ENCODE data around the gene ABCD4.
"Not testable (repeated sequence)": the region's sequence is repeated elsewhere in the genome, so short reads cannot be mapped to it uniquely, and the experiment has no call there.

The ABCD4 gene

DNA sequence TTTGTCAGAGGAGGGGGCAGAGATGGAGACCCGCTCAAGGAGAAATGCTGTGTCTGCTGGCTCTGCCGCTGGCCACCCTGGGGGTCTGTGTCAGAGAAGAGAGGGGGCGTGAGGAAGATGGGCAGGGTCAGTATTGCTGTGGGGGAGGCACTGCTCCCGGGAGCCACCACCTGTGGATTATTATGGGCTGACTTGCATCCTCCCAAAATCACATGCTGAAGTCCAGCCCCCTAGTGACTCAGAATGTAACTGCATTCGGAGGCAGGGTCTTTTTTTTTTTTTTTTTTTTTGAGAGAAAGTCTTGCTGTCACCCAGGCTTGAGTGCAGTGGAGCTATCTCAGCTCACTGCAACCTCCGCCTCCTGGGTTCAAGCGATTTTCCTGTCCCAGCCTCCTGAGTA, 12.3 kb downstream of the ABCD4 start:
- Histone ChIP-seq H3K4me3 (no peak overlapping the region), H3K9me3 (no peaks in the 10 kb centered on the region), H3K27me3 (ENCODE audit: low read depth) (no peaks in the 10 kb centered on the region), H3K4me1 (no peaks in the 10 kb centered on the region), H3K36me3 (replicated peaks) (peaks cover 75% of the 10 kb centered on the region)
- in situ Hi-C loops (cut with MboI; ENCODE audit: low sequenced_read_pairs): no loop called here
- DNase-seq (ENCODE audit: low spot score in 2 of 2): peak in 1 of 2 experiments; percentile 41

DNA sequence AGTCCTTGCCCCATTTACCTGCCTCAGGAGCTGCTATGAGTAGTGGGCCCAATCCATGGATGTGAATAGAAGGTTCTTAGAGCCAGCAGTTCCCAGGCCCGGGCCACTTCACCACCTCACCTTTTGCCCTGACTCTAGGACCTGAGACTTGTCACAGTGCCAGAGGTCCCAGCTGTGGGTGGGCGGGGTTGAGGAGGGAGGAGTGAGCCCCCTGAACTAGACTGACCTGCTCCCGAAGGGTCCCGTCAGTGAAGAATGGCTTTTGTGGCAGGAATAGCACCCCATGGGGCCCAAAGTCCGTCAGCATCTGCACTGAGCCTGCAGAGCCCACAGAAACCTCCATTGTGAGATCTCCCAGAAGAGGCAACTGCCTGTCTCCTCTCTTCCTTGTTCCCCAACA, 12.9 kb downstream of the ABCD4 start:
- no peaks in the 10 kb centered on the region for H3K4me1 ChIP-seq
- in situ Hi-C loops (cut with MboI; ENCODE audit: low sequenced_read_pairs): no loop called here
- no peaks in the 10 kb centered on the region for H3K27me3 ChIP-seq (ENCODE audit: low read depth)
- H3K4me3 ChIP-seq: no peak overlapping the region
- H3K9me3 ChIP-seq: no peaks in the 10 kb centered on the region
- H3K36me3 ChIP-seq (replicated peaks): peaks cover 75% of the 10 kb centered on the region
- no peak for DNase-seq (ENCODE audit: low spot score in 2 of 2)

DNA sequence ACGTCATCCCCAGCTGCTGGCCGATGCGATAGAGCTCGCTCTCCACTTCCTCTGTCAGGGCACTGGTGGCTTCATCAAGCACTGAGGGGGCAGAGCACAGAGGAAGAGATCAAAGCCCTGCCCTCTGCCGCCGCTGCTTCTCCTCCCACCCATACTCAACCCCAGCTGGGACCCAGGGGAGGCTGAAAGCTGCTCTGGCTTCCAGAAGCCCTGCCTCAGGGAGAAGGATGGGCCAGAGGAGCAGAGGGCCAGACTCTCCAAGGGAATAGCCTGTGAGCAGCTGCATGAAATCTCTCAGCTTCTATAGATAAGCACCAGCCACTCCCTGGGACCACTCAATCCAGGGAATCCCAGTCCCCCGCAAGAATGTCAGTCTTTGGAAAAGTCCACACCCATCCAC, 16.0 kb downstream of the ABCD4 start:
- H3K36me3 ChIP-seq (replicated peaks): peaks cover 74% of the 10 kb centered on the region
- H3K4me3 ChIP-seq: no peak overlapping the region
- in situ Hi-C loops (cut with MboI; ENCODE audit: low sequenced_read_pairs): no loop called here
- no peaks in the 10 kb centered on the region for H3K4me1 ChIP-seq
- H3K27me3 ChIP-seq (ENCODE audit: low read depth): no peaks in the 10 kb centered on the region
- no peak for DNase-seq (ENCODE audit: low spot score in 2 of 2)
- no peaks in the 10 kb centered on the region for H3K9me3 ChIP-seq

DNA sequence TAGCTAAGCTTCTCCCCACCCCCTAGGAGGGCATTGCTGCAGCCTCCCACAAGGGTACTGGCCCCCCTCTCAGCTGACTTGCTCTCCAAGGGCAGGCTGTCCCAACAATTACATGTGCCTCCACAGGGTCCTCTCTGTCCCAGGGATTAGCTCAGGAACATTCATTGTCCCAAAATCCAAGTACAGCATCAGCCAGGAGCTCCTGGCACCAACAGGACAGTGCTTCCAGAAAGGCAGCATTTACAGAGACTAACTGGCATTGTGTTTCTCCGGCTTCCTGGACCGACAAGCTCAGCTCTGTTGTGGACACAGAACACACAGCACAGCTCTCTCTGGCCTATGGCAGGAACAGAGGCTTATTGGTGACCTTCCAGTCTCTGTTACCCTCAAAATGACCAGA, 21.7 kb downstream of the ABCD4 start:
- Histone ChIP-seq H3K4me1 (no peaks in the 10 kb centered on the region), H3K36me3 (replicated peaks) (peaks cover 27% of the 10 kb centered on the region), H3K9me3 (no peaks in the 10 kb centered on the region), H3K4me3 (no peak overlapping the region), H3K27me3 (ENCODE audit: low read depth) (no peaks in the 10 kb centered on the region)
- in situ Hi-C loops (cut with MboI; ENCODE audit: low sequenced_read_pairs): no loop called here
- no peak for DNase-seq (ENCODE audit: low spot score in 2 of 2)

DNA sequence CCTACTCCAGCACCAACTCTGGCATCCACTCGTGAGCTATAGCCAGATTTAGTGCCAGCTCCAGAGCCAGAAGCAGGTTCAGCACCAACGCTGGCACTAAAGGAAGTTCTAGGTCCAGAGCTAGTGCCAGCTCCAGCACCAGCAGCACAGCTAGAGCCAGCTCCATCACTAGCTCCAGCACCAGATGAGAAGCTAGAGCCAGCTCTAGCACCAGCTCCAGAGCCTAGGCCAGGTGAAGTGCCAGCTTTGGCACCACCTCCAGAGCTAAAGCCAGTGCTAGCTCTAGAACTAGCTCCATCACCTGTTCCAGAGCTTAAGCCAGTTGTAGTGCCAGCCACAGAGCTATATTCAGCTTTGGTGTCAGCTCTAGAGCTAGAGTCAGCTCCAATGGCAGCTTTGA, 24.7 kb downstream of the ABCD4 start:
- Histone ChIP-seq H3K4me3 (no peak overlapping the region), H3K27me3 (ENCODE audit: low read depth) (no peaks in the 10 kb centered on the region), H3K4me1 (no peaks in the 10 kb centered on the region), H3K9me3 (no peaks in the 10 kb centered on the region), H3K36me3 (replicated peaks) (peaks cover 1% of the 10 kb centered on the region; the same call in 1 of the 2 replicates)
- no peak for DNase-seq (ENCODE audit: low spot score in 2 of 2)
- in situ Hi-C loops (cut with MboI; ENCODE audit: low sequenced_read_pairs): no loop called here

DNA sequence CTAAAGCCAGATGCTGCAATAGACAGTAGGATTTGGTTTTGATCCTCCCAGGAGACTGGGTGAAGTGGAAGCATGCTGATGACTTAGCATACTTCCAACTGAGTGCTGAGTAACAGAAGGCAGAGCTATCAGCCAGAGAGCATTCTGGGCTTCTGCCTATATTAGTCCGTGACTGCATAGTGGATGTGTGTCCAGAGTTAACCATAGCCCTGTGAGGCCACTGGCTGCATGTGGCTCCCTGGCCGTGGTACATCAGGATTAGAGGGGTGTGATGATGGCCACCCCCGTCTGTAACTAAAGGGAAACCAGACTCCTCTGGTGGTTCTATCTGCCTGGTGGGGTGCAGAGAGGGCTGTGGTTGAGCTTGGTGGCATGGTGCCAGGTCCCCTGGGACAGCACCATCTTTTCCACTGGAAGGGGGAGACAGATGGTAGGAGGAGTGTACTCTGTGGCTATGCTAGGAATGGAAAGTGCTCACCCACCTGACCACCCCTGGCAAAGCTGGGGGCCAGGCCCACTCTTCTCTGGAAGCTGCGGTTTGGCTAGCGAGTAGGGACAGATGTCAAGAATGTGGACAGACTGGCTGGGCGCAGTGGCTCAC, 27.4 kb downstream of the ABCD4 start:
- Histone ChIP-seq H3K4me1 (no peaks in the 10 kb centered on the region), H3K27me3 (ENCODE audit: low read depth) (no peaks in the 10 kb centered on the region), H3K9me3 (no peaks in the 10 kb centered on the region), H3K36me3 (replicated peaks) (no peaks in the 10 kb centered on the region), H3K4me3 (no peak overlapping the region)
- no peak for DNase-seq (ENCODE audit: low spot score in 2 of 2)
- in situ Hi-C loops (cut with MboI; ENCODE audit: low sequenced_read_pairs): no loop called here

DNA sequence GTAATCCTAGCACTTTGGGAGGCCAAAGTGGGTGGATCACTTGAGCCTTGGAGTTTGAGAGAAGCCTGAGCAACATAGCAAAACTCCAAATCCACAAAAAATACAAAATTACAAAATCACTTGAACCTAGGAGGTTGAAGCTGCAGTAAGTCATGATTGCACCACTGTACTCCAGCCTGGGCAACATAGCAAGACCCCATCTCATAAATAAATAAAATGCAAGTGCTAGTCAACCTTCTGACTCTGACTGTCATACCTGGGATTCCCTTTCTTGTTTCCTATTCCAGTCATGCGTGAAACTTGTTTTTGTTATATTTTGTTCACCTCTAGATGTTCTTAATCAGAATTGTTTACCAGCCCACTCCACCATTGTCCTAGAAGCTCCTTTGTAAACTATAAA, 31.4 kb downstream of the ABCD4 start:
- in situ Hi-C loops (cut with MboI; ENCODE audit: low sequenced_read_pairs): no loop called here
- H3K4me3 ChIP-seq: no peak overlapping the region

DNA sequence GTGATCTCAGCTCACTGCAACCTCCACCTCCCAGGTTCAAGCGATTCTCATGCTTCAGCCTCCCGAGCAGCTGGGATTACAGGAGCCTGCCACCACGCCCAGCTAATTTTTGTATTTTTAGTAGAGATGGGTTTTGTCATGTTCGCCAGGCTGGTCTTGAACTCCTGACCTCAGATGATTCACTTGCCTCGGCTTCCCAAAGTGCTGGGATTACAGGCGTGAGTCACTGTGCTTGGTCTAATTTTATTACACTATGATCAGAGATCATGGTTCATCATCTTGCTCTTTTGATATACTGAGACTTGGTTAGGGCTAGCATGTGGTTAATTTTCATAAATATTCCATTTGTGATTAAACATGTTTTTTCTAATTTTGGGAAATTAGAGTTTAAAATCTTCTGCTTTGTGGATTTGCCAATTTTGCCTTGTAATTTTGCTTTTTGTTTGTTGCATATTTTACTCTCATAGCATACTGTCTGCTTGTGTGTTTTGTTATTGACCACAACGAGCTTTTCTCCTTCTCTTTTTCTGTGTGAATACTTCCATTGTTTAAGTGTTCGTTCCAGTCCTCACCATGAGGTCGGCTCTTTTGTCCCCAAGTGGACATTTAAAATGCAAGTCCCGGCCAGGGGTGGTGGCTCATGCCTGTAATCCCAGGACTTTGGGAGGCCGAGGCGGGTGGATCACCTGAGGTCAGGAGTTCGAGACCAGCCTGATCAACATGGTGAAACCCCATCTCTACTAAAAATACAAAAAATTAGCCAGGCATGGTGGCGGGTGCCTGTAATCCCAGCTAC, 32.2 kb downstream of the ABCD4 start:
- in situ Hi-C loops (cut with MboI; ENCODE audit: low sequenced_read_pairs); H3K9me3 ChIP-seq; H3K27me3 ChIP-seq (ENCODE audit: low read depth); H3K4me3 ChIP-seq; H3K4me1 ChIP-seq; H3K36me3 ChIP-seq (replicated peaks): not testable (repeated sequence)
- DNase-seq (ENCODE audit: low spot score in 2 of 2): peak in 1 of 2 experiments; percentile 43

More for the DNA sequence above, 31.4 kb downstream of the ABCD4 start:
- no peak for DNase-seq (ENCODE audit: low spot score in 2 of 2)
- Histone ChIP-seq H3K9me3 (no peaks in the 10 kb centered on the region), H3K27me3 (ENCODE audit: low read depth) (no peaks in the 10 kb centered on the region), H3K4me1 (no peaks in the 10 kb centered on the region), H3K36me3 (replicated peaks) (no peaks in the 10 kb centered on the region)

DNA sequence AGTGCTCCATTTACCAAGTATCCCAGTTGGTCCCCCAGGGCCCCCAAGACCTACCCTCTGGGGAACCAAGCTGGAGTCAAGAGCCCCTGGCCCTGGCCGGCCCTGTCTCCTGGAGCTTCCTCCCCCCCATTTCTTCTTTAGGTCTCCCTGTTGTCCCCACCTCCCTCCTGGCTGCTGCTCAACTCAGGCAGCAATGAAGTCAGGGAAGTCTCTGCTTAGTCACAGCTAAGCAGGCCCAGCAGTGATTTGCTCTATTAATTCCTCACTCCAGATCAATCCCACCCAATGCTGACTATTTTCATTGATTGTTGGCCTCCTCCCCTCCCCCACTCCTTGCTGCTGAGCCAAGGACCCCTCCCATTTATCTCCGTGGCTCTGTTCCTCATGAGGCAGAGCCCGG, 35.1 kb downstream of the ABCD4 start:
- no peak for DNase-seq (ENCODE audit: low spot score in 2 of 2)
- H3K27me3 ChIP-seq (ENCODE audit: low read depth): no peaks in the 10 kb centered on the region
- H3K4me1 ChIP-seq: no peaks in the 10 kb centered on the region
- H3K9me3 ChIP-seq: no peaks in the 10 kb centered on the region
- in situ Hi-C loops (cut with MboI; ENCODE audit: low sequenced_read_pairs): no loop called here
- H3K36me3 ChIP-seq (replicated peaks): no peaks in the 10 kb centered on the region
- H3K4me3 ChIP-seq: no peak overlapping the region

DNA sequence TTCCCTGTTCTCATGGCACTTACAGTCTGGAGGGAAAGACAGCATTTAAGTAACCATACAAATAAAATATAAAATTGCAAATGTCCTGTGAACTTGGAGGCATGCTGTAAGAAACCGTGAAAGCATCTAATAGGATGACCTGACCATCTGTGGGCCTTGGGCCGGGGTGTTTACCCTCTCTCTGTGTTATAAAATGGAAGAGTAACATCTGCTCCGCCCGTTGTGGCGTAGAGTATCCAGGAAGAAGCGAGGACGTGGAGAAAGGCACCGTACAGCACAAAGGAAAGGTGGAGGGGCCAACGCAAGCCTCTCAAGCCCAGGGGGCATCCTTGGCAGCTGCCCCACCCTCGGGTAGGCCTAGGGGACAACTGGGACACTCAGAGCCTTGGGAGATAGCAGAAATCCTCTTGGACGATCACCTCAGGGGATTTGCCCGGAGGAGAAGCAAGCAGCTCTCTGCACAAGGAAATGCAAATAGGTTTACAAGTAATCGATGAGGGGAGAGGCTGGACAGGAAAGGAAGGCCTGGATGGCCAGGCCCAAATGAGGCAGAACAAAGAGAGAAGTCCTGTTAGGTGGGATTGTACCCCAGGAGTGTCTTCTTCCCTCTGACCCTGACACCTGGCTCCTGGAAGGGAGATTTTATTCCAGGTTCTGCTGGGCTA, 37.3 kb downstream of the ABCD4 start:
- Histone ChIP-seq H3K9me3 (no peaks in the 10 kb centered on the region), H3K4me1 (no peaks in the 10 kb centered on the region), H3K27me3 (ENCODE audit: low read depth) (no peaks in the 10 kb centered on the region), H3K4me3 (no peak overlapping the region), H3K36me3 (replicated peaks) (no peaks in the 10 kb centered on the region)
- in situ Hi-C loops (cut with MboI; ENCODE audit: low sequenced_read_pairs): no loop called here
- DNase-seq (ENCODE audit: low spot score in 2 of 2): no peak

DNA sequence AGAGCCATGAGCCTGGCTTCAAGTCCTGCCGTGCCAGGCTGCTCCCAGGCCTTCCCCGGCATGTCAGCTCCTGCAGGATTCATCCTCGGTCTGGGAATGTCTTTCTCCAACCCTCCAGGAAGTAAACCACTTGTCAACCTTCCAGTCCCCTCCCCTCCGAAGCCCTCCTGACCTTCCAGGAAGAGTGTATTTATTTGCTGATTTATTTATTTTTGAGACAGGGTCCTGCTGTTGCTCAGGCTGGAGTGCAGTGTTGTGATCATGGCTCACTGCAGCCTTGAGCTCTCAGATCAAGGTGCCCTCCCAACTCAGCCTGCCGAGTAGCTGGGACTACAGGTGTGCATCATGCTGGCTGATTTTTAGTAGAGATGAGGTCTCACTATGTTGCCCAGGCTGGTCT, 38.8 kb downstream of the ABCD4 start:
- Histone ChIP-seq H3K4me3 (no peak overlapping the region), H3K4me1 (no peaks in the 10 kb centered on the region), H3K9me3 (no peaks in the 10 kb centered on the region), H3K36me3 (replicated peaks) (no peaks in the 10 kb centered on the region), H3K27me3 (ENCODE audit: low read depth) (no peaks in the 10 kb centered on the region)
- no peak for DNase-seq (ENCODE audit: low spot score in 2 of 2)
- in situ Hi-C loops (cut with MboI; ENCODE audit: low sequenced_read_pairs): no loop called here

DNA sequence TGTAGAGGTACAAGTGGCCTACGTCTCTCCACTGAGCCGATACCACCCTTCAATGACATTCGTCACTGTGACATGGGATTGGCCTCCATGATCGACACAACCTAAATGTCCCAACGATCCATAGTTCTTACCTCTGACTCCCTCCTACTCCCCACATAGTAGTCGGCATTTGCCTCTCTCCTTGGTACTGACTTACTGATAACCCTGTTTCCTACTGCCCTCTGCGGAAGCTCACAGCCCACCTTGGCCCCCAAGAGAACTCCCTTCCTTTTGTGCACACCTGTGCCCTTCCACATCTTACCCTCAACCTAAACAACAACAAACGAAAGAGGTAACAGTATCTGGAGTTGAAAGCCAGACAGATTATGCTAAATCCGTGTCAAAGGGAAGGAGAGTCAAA, 39.6 kb downstream of the ABCD4 start:
- H3K9me3 ChIP-seq: no peaks in the 10 kb centered on the region
- H3K4me1 ChIP-seq: no peaks in the 10 kb centered on the region
- no peak for DNase-seq (ENCODE audit: low spot score in 2 of 2)
- H3K36me3 ChIP-seq (replicated peaks): no peaks in the 10 kb centered on the region
- no peaks in the 10 kb centered on the region for H3K27me3 ChIP-seq (ENCODE audit: low read depth)
- H3K4me3 ChIP-seq: no peak overlapping the region
- in situ Hi-C loops (cut with MboI; ENCODE audit: low sequenced_read_pairs): no loop called here

DNA sequence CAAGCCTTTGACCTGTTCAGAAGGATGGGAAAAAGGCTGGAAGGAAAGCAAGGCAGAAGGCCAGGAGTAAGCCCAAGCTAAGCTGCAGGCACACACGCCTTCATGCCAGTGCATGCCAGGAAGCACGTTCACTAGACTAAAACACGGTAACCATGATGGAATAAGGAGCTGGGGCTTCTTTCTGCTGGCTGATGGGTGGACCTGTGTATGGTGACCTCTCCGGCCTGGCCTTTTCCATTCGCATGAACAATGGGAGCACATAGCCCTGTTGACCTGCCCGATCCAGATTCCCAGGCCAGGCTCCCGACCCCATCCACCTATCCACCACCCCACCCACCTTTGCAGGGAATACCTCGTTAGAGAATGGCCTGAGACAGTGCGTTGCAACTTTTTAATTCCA, 40.7 kb downstream of the ABCD4 start:
- H3K4me1 ChIP-seq: peaks cover 3% of the 10 kb centered on the region
- in situ Hi-C loops (cut with MboI; ENCODE audit: low sequenced_read_pairs): no loop called here
- no peak overlapping the region for H3K4me3 ChIP-seq
- no peak for DNase-seq (ENCODE audit: low spot score in 2 of 2)
- H3K27me3 ChIP-seq (ENCODE audit: low read depth): no peaks in the 10 kb centered on the region
- H3K9me3 ChIP-seq: no peaks in the 10 kb centered on the region
- H3K36me3 ChIP-seq (replicated peaks): no peaks in the 10 kb centered on the region

DNA sequence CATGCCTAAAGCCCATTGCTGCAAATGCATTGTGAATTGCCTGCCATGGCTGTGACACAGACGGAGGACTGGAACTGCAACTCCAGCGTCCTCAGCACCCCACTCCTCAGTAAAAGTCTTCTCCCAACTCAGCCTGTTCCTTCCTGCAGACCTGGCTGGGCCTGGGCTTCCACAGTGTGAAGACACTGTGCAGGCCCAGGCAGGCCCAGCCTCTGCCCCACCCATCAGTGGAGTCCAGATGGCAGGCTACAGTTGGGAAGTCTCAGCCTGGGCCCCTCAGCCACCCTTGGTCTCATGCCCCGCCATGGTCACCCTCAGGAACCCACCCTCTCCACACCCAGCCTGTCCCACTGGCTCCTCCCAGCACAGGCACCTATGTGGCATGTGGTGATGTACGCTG, 41.4 kb downstream of the ABCD4 start:
- no peaks in the 10 kb centered on the region for H3K36me3 ChIP-seq (replicated peaks)
- no peaks in the 10 kb centered on the region for H3K27me3 ChIP-seq (ENCODE audit: low read depth)
- in situ Hi-C loops (cut with MboI; ENCODE audit: low sequenced_read_pairs): no loop called here
- no peak overlapping the region for H3K4me3 ChIP-seq
- no peak for DNase-seq (ENCODE audit: low spot score in 2 of 2)
- H3K4me1 ChIP-seq: peaks cover 5% of the 10 kb centered on the region
- no peaks in the 10 kb centered on the region for H3K9me3 ChIP-seq

Data from HAP-1 (cell line).